Upper lobe of left lung (tissue), 4 donors: ENCODE measurements around the gene ZNF365.

Experiments used
- CTCF ChIP-seq, 6 experiments: fragments of 450-650 bp in 4 of 6; fragments of 200-600 bp in 2 of 6; sonication (generic) in 2 of 6; IDR thresholded peaks; one replicate each; pipeline ENCODE4 v1.5.1; 2016 to 2019; ENCODE audit warnings: antibody characterized with exemption in 6 of 6
- EP300 ChIP-seq, 4 donors: sonication (generic); formaldehyde crosslinking; IDR thresholded peaks; one replicate each; pipeline ENCODE4 v1.5.1; 2017; ENCODE audit warnings: antibody characterized with exemption in 4 of 4, control low read depth in 2 of 4

GRCh38 chr10:62326176-62326575, 48.0 kb upstream of the ZNF365 start:
- no peak for TF ChIP-seq EP300 (IDR thresholded peaks at IDR 0.05)
- no peak for TF ChIP-seq CTCF (IDR thresholded peaks at IDR 0.05)
